Measurements from ENCODE around the gene TMEM123.

The TMEM123 gene

GRCh38 chr11:102421261-102421660 is 31.3 kb downstream of the TMEM123 start:
- peak; percentile 97 for DNase-seq

DNA sequence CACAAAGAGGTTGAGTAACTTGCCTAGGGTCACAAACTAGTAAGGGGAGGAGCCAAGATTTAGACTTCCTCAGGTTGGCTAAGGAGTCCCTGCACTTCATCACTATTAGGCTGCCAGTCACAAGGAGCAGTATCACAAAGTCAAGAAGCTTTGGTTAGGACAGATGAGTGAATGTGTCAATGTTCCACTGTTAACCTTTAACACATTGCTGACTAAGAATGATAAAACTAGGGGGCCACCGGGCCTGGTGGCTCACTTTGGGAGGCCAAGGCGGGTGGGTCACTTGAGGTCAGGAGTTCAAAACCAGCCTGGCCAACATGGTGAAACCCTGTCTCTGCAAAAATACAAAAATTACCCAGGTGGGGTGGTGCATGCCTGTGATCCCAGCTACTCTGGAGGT is 32.0 kb downstream of the TMEM123 start:
- no peak for DNase-seq

DNA sequence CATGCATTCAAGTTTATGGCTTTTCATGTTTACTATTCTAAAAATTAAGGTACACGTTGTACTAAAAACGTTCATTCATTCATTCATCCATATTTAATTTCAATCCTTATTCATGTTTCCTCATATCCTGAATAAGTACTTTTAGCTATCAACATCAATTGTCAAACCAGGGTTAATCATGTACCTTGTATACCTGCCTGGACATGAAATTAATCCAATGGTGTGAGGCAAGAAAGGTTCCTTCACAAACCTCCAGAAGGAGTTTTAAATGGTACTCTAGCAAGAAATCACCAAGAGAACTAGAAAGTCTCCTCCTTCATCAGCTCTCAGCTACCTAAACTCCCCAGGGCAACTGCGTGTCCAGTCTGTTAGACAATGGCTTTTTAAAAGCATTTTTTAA is 33.4 kb downstream of the TMEM123 start:
- no peak for DNase-seq

DNA sequence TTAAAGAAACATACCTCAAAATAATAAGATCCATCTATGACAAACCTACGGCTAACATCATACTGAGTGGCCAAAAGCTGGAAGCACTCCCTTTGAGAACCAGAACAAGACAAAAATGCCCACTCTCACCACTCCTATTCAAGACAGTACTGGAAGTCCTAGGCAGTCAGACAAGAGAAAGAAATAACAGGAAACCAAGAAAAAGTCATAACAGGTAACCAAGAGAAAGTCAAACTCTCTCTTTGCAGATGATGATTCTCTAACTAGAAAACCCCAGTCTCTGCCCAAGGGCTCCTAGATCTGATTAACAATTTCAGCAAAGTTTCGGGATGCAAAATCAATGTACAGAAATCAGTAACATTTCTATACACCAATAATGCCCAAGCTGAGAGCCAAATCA is 35.6 kb downstream of the TMEM123 start:
- no peak for DNase-seq

GRCh38 chr11:102415304-102415916 is 37.2 kb downstream of the TMEM123 start:
- no peak for DNase-seq

DNA sequence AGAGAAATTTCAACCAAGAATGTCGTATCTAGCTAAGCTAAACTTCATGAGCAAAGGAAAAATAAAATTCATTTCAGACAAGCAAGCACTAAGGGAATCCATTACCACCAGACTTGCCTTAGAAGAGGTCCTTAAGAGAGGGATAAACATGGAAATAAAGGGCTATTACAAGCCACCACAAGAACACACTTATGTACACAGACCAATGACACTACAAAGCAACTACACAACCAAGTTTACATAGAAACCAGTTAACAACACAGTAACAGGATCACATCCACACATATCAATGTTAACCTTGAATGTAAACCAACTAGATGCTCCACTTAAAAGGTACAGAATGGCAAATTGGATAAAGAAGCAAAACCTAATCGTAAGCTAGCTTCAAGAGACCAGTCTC is 38.0 kb downstream of the TMEM123 start:
- no peak for DNase-seq

DNA sequence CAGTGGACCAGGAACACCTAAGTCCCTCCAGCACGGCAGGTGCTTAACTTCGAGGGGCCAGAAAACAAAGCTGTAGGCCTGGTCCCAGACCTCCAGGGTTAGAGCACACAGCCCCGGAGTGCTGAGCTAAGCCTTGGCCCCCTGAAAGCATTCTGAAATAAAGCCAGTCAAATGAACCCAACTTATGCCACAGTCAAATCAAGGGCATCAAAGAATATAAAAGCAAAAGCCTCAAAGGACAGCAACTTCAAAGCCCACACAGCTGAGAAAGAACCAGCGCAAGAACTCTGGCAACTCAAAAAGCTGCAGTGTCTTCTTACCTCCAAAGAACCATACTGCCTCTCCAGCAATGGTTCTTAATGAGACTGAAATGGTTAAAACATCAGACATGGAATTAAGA is 39.1 kb downstream of the TMEM123 start:
- DNase-seq: no peak

DNA sequence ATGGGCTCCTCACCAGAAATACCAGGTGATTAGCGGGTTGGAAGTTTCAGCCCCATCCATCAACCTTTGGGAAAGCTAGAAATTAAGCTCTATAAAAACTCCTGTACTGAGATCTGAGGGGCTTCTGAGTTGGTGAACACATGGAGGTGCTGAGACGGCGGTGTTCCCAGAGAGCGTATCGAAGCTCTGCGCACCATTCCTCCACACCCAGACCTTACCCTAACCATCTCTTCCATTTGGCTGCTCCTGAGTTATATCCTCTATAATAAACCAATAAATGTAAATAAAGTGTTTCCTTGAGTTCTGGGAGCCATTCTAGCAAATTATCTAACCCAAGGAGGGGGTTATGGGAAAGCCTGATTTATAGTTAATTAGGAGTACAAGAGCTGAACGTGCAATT is 41.4 kb downstream of the TMEM123 start:
- no peak for DNase-seq

GRCh38 chr11:102410382-102410784 is 42.2 kb downstream of the TMEM123 start:
- no peak for DNase-seq

GRCh38 chr11:102408339-102408738 is 44.2 kb downstream of the TMEM123 start:
- no peak for DNase-seq

DNA sequence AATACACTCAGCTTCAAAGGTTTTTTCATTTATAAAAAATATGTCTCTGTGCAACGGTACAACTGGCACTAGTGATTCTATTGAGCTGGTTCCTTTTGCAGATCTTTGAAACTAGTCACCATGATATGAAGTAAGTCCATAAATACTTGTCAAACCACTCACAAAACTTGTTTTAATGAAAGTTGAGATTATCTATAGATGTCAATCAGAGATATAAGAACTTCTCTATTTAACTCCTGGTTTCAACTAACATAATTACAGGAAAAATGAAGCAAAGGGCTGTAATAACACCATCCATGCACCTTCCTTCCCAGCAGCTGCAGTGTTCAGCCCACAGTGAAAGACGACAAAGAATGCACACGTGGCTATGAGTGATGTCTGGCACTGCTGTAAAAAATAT is 44.7 kb downstream of the TMEM123 start:
- no peak for DNase-seq

DNA sequence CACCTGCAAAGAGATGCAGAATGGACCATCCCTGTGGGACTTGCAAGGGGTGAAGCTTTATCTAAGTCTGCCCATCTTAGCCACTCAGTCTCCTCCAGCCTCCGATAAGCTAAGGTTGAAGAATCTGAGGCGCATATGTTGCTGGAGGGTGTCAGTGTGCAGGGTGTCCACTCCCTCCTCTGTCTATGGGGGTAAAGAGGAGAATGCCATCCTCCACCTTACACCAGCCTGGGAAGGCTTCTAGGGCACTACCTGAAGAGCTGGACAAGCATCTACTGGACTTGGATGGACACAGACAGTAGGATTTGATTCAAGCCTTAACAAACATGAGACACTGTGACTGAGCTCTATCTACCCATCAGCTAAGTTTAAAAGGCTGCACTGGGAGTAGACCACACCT is 46.5 kb downstream of the TMEM123 start:
- no peak for DNase-seq

GRCh38 chr11:102405501-102405900 is 47.1 kb downstream of the TMEM123 start:
- DNase-seq: no peak

GRCh38 chr11:102402548-102402947 is 50.0 kb downstream of the TMEM123 start:
- DNase-seq: no peak

DNA sequence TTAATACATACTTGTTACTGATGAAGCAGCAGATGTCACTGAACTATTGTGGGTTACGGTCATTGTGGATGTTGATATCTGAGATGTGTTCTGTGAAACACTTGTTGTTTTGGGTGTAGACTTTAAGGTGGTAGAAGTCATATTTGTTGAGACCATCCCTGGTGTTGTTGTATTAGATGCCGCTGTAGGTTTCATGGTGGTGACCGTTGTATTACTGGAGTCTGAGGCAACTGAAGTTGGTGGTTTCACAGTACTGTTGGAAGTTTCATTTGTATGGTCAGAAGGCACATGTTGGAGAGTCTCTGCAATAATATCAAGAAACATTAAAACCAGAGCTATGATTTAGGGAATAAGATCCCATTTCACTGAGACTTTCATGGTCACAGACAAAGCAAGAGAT is 50.7 kb downstream of the TMEM123 start:
- DNase-seq: no peak

GRCh38 chr11:102400603-102401002 is 52.0 kb downstream of the TMEM123 start:
- no peak for DNase-seq

DNA sequence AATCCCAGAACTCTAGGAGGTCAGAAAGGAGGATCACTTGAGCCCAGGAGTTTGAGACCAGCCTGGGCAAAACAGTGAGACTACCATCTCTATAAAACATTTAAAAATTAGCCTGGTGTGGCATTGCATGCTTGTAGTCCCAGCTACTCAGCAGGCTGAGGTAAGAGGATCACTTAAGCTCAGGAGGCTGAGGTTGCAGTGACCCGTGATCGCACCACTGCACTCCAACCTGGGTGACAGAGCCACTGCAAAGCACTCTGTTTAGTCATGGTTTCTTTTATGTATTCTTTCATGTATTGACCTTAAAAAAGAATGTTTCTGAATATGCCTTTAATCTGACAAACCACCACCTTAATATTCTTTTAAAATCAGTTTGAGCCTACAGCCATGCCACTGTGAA is 53.4 kb downstream of the TMEM123 start:
- no peak for DNase-seq

DNA sequence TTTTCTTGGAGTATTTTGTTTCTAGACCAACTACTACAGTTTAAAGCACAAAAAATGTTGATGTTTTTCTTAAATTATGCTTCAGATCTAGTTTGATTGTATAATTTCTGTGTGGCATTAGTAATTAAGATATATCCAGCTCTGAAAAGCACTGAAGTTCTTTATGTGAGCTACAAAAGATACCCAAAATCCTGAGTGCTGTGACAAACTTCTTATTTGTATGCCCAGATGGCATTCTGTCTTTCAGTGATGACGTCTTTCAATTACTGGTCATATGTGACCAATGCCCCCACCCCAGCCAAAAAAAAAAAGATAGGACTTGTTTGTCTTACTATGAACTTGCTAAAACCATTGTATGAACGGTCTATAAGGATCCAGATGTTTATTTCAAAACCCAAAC is 54.3 kb downstream of the TMEM123 start:
- DNase-seq: no peak

GRCh38 chr11:102396708-102397563 is 55.6 kb downstream of the TMEM123 start:
- no peak for DNase-seq

GRCh38 chr11:102395720-102396393 is 56.7 kb downstream of the TMEM123 start:
- no peak for DNase-seq

- no peak for DNase-seq
These were observed 59.3 kb downstream of the TMEM123 start for GRCh38 chr11:102393272-102393730.

- no peak for DNase-seq
These were observed 60.9 kb downstream of the TMEM123 start for GRCh38 chr11:102391549-102392237.
